ENCODE measurements around the gene FBXW11.

DNA sequence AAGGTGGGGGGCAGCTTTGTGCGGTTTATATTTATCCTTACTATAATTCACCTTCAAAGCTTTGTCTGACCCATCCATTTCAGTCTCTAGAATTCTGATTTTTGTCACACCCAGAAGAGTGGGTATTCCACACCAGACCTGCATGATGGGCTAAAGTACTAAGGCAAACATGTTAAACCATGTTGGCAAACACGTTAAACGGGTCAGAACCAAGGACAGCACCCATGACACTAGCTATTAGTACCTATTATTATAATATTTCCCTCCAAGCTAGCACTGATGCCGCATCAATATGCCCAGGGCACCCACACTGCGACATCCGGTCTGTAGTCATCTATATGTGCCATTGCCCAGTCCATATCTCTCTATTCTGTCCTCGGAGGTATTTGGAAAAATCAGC is 104.7 kb downstream of the FBXW11 start:
- TF ChIP-seq EP300 (IDR thresholded peaks at IDR 0.05; ENCODE audit: low read depth) (no peak), POLR2A (IDR thresholded peaks at IDR 0.05) (no peak), POLR2AphosphoS5 (IDR thresholded peaks at IDR 0.05) (no peak)
- TF ChIP-seq, protein P1, sequence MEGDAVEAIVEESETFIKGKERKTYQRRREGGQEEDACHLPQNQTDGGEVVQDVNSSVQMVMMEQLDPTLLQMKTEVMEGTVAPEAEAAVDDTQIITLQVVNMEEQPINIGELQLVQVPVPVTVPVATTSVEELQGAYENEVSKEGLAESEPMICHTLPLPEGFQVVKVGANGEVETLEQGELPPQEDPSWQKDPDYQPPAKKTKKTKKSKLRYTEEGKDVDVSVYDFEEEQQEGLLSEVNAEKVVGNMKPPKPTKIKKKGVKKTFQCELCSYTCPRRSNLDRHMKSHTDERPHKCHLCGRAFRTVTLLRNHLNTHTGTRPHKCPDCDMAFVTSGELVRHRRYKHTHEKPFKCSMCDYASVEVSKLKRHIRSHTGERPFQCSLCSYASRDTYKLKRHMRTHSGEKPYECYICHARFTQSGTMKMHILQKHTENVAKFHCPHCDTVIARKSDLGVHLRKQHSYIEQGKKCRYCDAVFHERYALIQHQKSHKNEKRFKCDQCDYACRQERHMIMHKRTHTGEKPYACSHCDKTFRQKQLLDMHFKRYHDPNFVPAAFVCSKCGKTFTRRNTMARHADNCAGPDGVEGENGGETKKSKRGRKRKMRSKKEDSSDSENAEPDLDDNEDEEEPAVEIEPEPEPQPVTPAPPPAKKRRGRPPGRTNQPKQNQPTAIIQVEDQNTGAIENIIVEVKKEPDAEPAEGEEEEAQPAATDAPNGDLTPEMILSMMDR (IDR thresholded peaks at IDR 0.05) = no peak

All from transverse colon (tissue), 4 donors.